Fibroblast of pulmonary artery (primary cell): ENCODE measurements around the gene ZFAND2A.
"Not testable (repeated sequence)": the region's sequence is repeated elsewhere in the genome, so short reads cannot be mapped to it uniquely, and the experiment has no call there.

Experiments used
- DNase-seq: peaks from one replicate; pipeline ENCODE4 v3.0.0-alpha.2; 2010; ENCODE audit warnings: low read depth
- H3K4me3 ChIP-seq: replicated peaks from 2 replicates; pipeline ENCODE4 v1.5.1; 2011; ENCODE audit warnings: low read depth, mild to moderate bottlenecking, control low read depth, low read length, moderate library complexity
- TF ChIP-seq, protein P1 (sequence below): IDR thresholded peaks from 2 replicates; pipeline ENCODE4 v1.5.1; 2011; ENCODE audit warnings: mild to moderate bottlenecking, control low read depth, low read length, inconsistent platforms; ENCODE audit errors: missing control alignments

Gene ZFAND2A

DNA sequence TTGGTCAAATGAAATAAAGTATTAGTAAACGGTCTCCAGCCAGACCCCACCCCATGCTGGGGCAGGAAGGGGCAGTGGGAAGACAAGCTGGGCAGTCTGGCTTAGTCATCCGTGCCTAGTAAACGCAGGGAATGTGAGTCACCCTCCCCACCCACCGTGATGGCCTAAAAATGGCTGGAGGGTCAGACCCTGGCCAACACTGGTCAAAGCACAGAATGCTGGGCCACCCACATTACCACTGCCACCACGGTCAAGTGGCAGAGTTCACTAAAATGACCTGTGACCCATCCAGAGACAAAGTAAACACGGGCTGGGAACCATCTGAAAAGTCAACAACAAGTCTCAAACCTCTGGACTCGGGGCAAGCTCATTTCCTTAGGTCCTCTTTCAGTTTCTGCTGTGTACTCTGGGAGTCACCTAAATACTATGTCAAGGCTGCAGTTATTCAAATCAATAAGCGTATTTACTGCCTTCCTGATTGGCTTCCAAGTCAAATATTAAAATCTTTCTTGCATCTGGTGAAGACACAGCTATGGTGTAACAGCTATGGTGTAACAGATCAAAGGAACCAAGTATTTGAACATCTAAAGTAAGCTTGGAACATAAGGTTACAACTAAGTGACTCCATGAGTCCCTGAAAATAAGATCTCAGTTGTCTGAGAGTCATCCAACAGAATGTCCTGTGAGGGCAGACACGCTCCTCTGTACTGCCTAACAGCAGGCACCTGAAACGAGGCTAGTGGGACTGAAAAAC is 3.0 kb downstream of the ZFAND2A start:
- TF ChIP-seq, protein P1, sequence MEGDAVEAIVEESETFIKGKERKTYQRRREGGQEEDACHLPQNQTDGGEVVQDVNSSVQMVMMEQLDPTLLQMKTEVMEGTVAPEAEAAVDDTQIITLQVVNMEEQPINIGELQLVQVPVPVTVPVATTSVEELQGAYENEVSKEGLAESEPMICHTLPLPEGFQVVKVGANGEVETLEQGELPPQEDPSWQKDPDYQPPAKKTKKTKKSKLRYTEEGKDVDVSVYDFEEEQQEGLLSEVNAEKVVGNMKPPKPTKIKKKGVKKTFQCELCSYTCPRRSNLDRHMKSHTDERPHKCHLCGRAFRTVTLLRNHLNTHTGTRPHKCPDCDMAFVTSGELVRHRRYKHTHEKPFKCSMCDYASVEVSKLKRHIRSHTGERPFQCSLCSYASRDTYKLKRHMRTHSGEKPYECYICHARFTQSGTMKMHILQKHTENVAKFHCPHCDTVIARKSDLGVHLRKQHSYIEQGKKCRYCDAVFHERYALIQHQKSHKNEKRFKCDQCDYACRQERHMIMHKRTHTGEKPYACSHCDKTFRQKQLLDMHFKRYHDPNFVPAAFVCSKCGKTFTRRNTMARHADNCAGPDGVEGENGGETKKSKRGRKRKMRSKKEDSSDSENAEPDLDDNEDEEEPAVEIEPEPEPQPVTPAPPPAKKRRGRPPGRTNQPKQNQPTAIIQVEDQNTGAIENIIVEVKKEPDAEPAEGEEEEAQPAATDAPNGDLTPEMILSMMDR, result no peak
- no peak for DNase-seq
- H3K4me3 ChIP-seq, result no peak overlapping the region

DNA sequence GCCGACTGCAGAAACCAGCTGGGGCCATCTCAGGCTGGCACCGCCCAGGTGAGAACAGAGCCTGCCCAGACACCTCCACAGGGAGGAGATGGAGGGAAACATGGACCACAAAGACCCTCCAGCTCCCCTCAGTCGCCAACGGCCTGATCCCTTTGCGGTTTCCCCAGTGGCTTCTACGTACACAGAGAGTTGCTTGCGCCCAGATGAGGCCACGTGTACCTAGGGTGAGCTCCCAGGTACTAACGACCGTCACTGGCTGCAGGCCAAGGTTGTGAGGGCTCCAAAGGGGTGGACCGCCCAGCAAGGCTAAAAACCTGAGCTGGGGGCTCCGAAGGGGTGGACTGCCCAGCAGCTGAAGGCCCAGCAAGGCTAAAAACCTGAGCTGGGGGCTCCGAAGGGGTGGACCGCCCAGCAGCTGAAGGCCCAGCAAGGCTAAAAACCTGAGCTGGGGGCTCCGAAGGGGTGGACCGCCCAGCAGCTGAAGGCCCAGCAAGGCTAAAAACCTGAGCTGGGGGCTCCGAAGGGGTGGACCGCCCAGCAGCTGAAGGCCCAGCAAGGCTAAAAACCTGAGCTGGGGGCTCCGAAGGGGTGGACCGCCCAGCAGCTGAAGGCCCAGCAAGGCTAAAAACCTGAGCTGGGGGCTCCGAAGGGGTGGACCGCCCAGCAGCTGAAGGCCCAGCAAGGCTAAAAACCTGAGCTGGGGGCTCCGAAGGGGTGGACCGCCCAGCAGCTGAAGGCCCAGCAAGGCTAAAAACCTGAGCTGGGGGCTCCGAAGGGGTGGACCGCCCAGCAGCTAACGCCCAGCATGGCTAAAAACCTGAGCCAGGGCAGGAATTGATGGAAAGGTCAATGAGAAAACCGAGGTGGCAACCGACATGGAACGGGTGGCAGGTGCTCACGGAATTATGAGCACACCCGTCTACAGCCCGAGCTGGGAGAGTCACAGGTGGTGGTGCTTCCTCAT is 3.9 kb downstream of the ZFAND2A start:
- DNase-seq, result not testable (repeated sequence)

DNA sequence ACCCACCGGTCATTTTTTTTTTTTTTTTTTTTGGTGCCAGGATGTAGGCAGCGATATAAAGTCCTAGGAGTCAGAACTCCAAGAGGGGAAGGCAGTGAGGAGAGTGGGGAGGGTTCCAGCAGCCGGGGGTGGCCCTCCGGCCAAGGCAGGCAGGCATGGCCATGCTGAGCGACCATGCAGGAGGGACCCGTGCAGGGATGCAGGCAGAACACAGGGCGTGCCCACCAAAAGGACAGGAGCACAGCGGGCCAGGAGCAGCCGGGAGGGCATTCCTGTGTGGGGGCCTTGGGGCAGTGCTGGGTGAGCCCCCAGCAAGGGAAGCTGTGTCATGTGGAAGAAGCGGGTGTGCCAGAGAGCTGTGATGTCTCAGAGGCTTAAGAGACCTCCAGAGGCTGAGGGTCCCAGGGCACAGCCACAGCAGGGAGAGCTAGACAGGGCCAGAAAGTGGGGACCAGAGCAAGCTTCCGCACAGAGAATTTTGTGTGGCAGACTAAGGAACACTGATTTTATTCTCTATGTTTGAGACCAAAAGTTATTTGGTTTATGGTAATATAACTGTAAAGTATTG is 5.7 kb downstream of the ZFAND2A start:
- no peak overlapping the region for H3K4me3 ChIP-seq
- DNase-seq, result no peak
- TF ChIP-seq, protein P1, result no peak

More for the DNA sequence above, 3.9 kb downstream of the ZFAND2A start:
- H3K4me3 ChIP-seq, result not testable (repeated sequence)

DNA sequence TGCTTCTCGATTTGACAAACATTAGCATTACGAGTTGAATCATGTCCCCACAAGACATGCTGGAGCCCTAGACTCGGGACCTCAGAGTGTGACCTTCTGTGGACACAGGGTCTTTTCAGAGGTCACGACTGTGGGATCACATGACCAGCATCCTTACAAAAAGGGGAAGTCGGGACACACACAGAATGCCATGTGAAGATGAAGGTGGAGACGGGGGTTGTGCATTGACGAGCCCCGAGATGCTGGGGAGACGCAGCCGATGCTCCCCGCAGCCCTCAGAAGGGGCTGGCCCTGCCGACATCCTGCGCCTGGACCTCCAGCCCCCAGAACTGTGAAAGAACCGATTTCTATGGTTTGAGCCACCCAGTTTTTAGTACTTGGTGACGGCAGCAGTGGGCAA is 7.5 kb downstream of the ZFAND2A start:
- no peak overlapping the region for H3K4me3 ChIP-seq
- no peak for DNase-seq
- TF ChIP-seq, protein P1, result no peak

DNA sequence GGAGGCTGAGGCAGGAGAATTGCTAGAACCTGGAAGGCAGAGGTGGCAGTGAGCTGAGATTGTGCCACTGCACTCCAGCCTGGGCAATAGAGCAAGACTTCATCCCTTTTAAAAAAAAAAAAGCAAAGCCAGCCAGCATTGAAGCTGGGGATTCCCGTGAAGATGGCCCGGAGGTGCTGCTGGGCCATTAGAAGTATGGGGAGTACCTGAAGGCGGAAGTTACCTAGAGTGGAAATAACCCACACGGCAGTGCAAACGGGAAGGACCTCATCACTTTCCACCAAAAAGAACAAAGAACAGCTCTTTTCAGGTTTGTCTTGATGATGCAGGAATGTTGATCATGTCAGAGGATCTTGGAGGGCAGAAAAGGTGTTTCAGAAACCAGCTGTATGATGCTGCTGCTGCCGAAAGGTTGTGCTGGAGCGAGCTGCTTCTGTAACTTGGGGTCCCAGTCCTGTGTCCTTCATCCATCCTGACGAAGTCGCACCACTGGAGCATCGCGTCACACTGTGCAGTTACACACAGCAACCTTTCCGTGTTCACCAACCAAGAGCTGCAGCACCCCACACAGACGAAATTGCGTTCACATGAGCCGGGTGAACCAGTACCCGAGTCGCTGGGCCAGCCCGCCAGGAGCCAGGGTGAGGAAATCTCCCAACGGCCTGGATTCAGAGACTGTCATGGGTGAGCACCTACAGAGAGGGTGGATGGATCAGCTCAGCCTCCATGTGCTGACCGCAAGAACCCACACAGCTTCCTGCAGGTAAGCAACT is 8.2 kb downstream of the ZFAND2A start:
- H3K4me3 ChIP-seq, result no peak overlapping the region
- TF ChIP-seq, protein P1, result no peak
- no peak for DNase-seq

DNA sequence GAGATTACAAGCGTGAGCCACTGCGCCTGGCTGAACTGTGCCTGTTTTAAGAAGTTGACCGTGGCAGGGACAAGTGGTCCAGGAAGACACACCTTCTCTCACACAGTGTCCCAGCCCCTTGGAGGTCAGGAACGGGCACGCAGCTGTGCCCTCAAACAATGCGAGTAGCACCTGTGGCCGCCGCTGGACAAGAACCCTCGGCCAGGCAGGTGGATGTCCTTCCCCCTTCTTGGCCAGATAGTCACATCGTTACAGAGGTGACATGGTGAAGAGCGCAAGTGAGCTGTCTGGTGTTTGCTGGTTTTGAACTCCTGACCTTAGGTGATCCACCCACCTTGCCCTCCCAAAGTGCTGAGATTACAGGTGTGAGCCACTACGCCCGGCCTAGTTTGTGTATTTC is 8.8 kb downstream of the ZFAND2A start:
- H3K4me3 ChIP-seq, result no peak overlapping the region
- no peak for DNase-seq
- TF ChIP-seq, protein P1, result no peak
